Activated naive CD8-positive, alpha-beta T cell treated with anti-CD3 and anti-CD28 coated beads, Interleukin-2, amount 50 U/mL, for 16 hours (primary cell): ENCODE results near the gene CDK17.
"Not testable (repeated sequence)": the region's sequence is repeated elsewhere in the genome, so short reads cannot be mapped to it uniquely, and the experiment has no call there.

Experiments
- DNase-seq: peaks from one replicate; pipeline ENCODE4 v3.0.0-alpha.2; 2020; ENCODE audit warnings: low read depth, low spot score

The CDK17 gene

DNA sequence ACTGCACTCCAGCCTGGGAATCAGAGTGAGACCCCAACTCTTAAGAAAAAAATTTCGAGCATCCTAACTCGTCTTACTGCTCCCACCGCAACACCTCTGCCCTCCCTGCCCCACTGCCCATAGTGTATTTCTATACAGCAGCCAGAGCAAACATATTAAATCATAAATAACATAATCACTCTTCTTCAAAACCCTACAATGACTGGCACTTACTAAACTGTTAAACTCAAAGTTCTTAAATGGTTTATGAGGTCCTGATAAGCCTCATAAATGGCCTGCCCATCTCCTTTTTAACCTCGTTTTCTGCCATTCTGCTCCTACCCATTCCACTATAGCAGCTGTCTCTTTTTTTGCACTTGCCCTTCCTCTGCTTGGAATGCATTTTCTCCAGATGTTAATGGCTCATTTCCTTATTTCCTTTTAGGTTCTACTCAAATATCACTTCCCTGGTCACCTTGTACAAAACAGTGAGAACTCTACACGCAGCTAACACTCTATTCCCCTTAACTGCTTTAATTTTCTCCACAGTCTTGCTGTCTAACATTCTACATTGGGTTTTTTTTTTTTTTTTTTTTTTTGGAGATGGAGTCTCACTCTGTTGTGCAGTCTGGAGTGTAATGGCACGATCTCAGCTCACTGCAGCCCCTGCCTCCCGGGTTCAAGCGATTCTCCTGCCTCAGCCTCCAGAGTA is 45.2 kb downstream of the CDK17 start:
- DNase-seq, result no peak

GRCh38 chr12:96354326-96354725 is 45.9 kb downstream of the CDK17 start:
- no peak for DNase-seq

- no peak for DNase-seq
Observed at GRCh38 chr12:96352161-96352835, 47.9 kb downstream of the CDK17 start.

GRCh38 chr12:96350982-96351381 is 49.3 kb downstream of the CDK17 start:
- DNase-seq, result no peak

DNA sequence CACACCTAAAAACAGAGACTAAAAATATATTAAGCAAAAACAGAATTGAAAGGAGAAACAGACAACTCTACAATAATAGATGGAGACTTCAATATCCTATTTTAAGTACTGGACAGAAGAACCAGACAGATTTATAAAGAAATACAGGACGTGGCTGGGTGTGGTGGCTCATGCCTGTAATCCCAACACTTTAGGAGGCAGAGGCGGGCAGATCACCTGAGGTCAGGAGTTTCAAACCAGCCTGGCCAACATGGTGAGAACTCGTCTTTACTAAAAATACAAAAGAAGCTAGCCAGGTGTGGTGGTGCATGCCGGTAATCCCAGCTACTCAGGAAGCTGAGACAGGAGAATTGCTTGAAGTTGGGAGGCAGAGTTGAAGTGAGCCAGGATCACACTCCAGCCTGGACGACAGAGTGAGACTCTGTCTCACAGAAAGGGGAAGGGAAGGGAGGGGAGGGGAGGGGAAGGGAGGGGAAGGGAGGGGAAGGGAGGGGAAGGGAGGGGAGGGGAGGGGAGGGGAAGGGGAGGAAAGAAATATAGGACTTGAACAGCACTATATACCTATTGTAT is 53.0 kb downstream of the CDK17 start:
- no peak for DNase-seq

- not testable (repeated sequence) for DNase-seq
Observed at GRCh38 chr12:96346716-96347115, 53.5 kb downstream of the CDK17 start.

DNA sequence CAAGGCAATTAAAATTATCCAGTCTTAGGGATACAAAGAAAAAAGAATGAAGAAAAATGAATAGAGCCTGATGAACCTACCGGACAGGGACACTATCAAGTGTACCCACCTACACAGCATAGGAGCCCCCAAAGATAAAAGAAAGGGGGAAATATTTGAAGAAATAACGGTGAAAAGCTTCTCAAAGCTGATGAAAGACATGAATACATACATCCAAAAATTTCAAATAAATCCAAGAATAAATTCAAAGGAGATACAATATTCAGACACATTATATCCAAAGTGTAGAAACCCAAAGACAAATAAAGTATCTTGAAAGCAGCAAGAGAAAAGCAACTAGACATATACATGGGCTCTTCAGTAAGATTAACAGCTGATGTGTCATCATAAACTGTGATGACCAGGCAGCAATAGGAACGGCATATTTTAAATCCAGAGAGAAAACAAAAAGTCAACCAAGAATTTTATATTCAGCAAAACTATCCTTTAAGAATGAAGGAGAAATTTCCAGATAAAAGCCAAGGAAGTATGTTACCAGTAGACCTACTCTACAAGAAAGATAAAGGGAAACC is 56.0 kb downstream of the CDK17 start:
- DNase-seq, result no peak

- no peak for DNase-seq
Observed at GRCh38 chr12:96343347-96343954, 56.8 kb downstream of the CDK17 start.

- DNase-seq, result not testable (repeated sequence)
Observed at GRCh38 chr12:96339666-96340065, 60.6 kb downstream of the CDK17 start.

GRCh38 chr12:96338852-96339471 is 61.3 kb downstream of the CDK17 start:
- no peak for DNase-seq

- DNase-seq, result no peak
Observed at GRCh38 chr12:96337953-96338352, 62.3 kb downstream of the CDK17 start.

- no peak for DNase-seq
Observed at GRCh38 chr12:96336489-96336888, 63.8 kb downstream of the CDK17 start.

DNA sequence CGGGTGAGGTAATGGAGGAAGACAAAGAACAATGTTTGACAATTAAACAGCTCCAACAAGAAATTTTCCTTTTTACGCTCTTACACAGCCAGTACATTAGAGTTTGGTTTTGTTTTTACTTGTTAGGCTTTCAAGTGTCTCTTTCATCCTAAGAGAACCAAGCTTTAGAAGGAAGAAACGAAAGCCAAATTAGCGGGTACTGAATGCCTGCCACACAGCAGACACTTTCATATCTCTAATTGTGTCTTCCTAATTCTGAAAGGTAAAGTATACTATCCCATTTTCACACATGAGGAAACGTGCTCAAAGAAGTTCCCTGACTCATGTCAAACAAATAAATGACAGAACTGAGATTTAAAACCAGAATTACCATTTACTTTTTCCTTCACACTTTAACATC is 65.0 kb downstream of the CDK17 start:
- DNase-seq, result no peak

GRCh38 chr12:96334502-96334901 is 65.7 kb downstream of the CDK17 start:
- DNase-seq, result no peak

- DNase-seq, result no peak
Observed at GRCh38 chr12:96329545-96329944, 70.7 kb downstream of the CDK17 start.

DNA sequence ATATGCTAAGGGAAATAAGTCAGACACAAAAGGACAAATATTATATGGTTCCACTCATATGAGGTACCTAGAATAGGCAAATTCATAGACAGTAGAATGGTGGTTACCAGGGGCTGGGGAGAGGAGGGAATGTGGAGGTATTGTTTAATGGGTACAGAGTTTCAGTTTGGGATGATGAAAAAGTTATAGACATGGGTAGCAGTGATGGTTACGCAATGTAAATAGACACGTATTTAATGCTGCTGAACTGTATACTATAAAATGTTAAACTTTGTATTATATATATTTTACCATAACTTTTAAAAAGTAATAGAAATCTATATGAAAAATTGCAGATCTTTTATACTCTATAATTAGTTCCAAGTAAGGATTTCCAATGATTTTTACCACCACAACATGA is 71.2 kb downstream of the CDK17 start:
- no peak for DNase-seq

DNA sequence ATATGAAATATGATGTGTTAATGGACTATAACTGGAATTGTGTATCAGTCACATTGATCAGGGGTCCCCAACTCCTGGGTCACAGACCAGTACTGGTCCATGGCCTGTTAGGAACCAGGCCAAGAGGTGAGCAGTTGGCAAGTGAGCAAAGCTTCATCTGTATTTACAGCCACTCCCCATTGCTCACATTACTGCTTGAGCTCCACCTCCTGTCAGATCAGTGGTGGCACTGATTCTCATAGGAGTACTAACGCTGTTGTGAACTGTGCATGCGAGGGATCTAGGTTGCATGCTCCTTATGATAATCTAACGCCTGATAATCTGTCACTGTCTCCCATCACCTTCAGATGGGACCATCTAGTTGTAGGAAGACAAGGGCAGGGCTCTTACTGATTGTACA is 72.3 kb downstream of the CDK17 start:
- no peak for DNase-seq

- DNase-seq, result no peak
Observed at GRCh38 chr12:96327346-96327745, 72.9 kb downstream of the CDK17 start.

DNA sequence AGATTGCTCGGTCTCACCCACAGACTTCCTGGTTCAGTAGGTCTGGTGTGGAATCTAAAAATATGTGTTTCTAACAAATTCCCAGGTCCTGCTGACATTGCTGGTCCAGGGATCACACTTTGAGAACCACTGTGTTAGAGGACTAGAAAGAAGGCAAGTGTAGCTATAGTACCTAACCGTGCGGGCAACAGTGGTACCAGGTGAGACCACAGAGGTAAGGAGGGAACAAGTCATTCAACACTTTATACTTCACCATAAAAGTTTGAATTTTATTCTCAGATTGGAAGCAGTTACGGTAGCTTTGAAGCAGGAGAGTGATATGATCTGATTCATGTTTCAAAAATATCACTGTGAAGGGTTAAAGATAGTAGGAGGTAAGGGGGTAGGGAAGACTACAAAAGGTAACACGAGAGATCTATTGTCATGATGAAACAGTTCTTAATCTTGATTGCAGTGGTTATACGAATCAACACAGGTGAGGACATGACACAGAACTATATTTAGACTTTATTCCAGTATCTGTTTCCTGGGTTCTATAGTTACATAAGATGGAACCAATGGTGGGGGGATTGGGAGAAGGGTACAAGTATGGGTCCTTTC is 73.5 kb downstream of the CDK17 start:
- no peak for DNase-seq

- no peak for DNase-seq
Observed at GRCh38 chr12:96323906-96324305, 76.3 kb downstream of the CDK17 start.

DNA sequence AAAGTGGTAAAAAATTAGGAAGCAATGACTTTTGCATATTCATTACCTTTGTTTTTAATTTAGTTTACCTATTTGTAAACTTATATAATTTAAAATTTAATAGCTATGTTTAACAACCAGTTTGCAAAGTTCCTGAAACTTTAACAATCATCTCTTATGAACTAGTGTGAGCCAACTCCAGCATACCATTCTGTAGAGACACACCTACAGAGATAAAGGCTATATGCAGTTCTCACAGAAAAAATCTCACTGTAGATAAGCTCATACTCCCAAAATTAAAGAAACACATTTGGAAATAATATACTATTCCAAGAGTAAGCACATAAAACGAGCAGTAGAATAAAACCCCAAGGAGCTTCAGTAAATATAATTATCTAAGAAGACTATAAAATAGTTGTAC is 77.5 kb downstream of the CDK17 start:
- no peak for DNase-seq

DNA sequence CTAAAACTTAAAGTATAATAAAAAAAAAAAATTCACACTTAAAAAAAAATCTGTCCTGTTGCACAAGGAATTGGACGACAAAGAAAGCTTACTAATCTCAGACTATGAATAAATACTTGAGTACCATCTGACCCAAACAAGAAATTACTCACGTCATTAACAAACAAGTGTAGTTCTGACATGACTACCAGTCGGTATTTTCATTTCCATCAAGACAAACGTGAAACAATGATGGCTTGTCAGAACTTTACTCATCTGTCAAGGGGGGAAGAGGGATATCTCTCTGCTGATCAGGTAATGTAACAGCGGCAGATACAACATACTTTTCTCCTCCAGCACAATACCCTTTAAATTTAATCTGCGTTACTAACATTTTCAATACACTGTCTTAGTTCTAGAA is 78.3 kb downstream of the CDK17 start:
- DNase-seq, result no peak
